ENCODE results near the gene PPP1R9A. TPM values are rescaled to one million over a fixed set of nuclear protein-coding genes. Genes with fewer than 3 reads are reported as not detected.

The PPP1R9A gene
- total RNA-seq = 0.16 and 0.60 TPM in 2 replicates

GRCh38 chr7:94907026-94907810, at the start of gene PPP1R9A:
PPP1R9A (plus strand) TSS chr7:94907594; CDS start chr7:94910114, 2,520 bp downstream.

GRCh38 chr7:95324431-95324830, 417.0 kb downstream of the PPP1R9A start, which contains the start of gene PON1:
PON1 (minus strand) TSS chr7:95324532; CDS start chr7:95324475, 57 bp downstream.

